Occipital lobe (tissue), 2 donors: ENCODE results near the gene CGB2. TPM values are rescaled to one million over a fixed set of nuclear protein-coding genes. Genes with fewer than 3 reads are reported as not detected.
A peak's percentile ranks its signal among the peaks of the same experiment; 100 is the strongest.
"Not testable (repeated sequence)": the region's sequence is repeated elsewhere in the genome, so short reads cannot be mapped to it uniquely, and the experiment has no call there.

Source experiments
- DNase-seq: peaks from one replicate; lab custom pipeline; 2025; lab: John Stamatoyannopoulos, UW
- total RNA-seq: library from RNA; depleted of rRNA; stranded (reverse); fragments of >200 nt; gene quantifications from one replicate; pipeline ENCODE4 v1.2.3, GENCODE V29; 2014

Gene CGB2
- not detected for total RNA-seq

GRCh38 chr19:49031642-49032301 lies at the start of gene CGB2:
CGB2 (plus strand) TSS chr19:49031890; CDS start chr19:49032096, 206 bp downstream.
- not testable (repeated sequence) for DNase-seq

GRCh38 chr19:48982280-48982679 lies 49.4 kb upstream of the CGB2 start:
- DNase-seq: no peak

GRCh38 chr19:48985711-48986110 lies 46.0 kb upstream of the CGB2 start:
- DNase-seq: no peak

DNA sequence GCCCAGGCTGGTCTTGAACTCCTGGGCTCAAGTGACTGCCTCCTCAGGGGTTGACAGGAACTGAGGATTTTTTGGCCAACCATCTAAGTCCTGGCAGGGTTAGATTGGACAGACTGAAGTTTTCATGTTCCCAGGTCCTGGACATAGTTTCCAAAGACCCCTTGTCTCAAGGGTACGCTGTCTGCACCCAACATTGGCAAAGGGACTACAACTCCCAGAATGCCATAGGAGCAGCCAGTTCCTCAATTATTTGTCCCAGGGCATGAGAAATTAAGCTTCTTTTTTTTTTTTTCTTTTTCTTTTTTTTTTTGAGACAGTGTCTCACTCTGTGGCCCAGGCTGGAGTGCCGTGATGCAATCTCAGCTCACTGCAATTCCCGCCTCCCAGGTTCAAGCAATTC lies 45.5 kb upstream of the CGB2 start:
- no peak for DNase-seq

DNA sequence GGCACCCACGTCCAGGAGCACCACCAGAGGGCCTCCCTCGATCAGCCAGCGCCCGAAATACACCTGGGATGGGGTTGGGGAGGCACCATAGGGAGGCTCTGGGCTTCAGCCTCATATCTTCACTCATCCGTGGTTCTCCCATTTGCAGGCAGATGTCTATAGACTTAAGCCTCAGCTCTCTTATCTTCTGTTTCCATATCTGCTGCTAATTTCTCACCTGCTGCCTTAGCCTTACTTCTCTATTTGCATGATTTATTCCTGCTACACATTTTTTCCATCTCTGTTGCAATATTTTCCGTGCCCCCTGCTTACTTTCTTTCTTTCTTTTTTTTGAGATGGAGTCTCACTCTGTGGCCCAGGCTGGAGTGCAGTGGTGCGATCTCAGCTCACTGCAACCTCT lies 44.4 kb upstream of the CGB2 start:
- DNase-seq: no peak

DNA sequence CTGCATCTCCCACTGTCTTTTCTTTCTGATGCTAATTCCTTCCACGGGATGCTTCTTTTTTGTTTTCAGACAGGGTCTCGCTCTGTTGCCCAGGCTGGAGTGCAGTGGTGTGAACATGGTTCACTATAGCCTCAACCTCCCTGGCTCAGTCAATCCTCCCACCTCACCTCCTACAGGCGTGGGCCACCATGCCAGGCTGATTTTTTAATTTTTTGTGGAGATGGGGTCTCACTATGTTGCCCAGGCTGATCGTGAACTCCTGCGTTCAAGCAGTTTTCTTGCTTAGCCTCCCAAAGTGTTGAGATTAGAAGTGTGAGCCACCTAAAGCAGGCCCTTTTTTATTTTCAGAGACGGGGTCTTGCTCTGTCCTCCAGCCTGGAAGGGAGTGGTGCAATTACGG lies 43.4 kb upstream of the CGB2 start:
- DNase-seq: no peak

GRCh38 chr19:48988860-48989259 lies 42.8 kb upstream of the CGB2 start:
- no peak for DNase-seq

DNA sequence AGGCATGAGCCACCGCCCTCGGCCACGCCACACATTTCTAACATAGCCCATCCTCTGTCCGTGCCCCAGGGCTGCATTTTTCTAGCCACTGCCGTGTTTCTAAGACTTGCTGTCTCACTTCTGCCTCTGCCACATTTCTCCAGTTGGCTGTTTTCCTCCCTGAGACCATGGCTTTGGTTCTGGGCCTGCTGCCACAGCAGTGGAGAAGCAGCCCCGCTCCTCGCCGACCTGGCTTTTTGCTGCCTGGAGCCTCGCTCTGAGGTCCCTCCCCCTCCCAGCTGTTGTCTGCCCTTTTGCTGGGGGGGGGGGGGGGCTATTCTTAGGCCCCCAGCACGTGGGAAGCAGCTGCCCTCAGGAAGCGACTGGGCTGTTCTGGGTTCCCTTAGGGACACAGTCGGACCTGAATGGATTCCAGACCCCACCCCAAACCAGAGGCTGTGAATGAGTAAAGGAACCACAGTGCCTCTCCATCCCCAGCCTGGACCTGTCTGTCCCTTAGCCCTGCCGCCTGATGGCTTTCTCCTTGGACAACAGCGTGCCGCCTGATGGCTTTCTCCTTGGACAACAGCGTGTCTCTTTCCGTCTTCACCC lies 41.9 kb upstream of the CGB2 start:
- DNase-seq: no peak

DNA sequence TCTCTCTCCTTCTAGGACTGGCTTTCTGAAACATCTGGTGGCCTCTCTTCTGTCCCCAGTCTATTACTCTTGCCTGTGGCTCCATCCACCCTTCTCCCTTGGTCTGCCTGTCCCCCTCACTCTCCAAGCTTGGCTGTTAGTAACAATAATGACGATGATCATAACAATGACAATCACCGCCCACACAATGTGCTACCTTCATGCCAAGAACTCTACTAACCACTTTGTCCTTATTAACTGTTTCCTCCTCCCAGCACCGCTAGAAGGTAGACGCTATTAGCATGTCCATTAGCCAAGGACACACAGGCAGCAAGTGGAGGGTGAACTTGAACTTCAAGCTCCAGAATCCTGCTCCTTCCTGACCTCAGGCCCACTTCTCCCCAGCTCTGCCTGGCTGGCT lies 41.3 kb upstream of the CGB2 start:
- no peak for DNase-seq

DNA sequence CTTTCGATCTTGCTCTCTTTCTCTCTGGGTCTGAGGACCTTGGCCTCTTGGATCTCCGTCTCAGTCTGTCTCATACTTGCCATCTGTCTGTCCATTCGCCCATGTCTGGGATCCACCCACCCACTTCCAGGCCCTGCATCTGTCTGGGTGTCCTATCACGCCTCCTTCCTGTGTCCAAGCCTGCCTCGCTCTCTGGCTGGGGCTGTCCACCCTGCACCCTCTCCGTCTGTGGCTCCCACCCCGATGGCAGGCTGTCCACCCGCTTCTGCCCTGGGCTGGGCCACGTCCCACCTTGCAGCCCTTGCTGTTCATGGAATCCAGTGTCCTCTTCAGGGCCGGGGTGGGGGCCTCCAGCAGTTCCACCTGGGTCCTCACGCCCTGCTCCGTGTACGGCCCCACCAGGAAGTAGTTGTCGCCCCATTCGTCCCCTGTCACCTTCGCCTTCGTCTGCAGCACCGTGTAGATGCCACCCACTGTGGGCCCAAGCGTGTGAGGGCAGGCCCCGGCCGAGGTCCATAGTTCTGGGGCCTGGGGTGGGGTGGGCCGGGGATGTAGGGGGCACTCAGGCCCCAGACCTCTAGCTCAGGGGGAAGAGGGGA lies 40.6 kb upstream of the CGB2 start:
- DNase-seq: no peak

GRCh38 chr19:48991873-48992580 lies 39.7 kb upstream of the CGB2 start:
- peak; percentile 12 for DNase-seq

DNA sequence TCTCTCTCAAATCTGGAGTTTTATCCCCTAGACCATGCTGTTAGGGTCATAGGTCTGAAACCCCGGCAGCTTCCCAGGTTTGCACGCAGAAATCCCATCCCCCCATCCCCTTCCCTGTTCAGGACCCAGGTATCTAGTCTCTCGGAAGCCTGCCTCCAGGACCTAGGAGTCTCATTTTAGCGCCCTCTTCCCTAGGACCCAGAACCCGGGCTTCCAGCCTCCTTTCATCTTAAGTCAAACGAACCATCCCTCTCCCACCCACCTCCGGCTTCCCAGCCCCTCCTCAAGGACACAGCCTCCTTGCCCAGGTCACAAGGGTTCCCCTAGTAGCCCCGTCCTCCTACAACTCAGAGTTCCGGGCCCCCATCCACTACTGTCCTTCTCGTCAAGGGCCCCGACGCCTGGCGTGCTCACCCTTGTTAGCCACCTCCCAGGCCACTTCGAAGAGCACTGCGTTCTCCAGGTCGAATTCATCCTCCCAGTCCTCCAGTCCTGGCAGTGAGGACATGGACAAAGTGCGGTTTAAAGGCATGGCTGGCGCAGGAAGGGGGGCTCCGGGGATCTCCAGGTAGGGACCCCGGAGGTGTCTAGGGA lies 39.0 kb upstream of the CGB2 start:
- no peak for DNase-seq

DNA sequence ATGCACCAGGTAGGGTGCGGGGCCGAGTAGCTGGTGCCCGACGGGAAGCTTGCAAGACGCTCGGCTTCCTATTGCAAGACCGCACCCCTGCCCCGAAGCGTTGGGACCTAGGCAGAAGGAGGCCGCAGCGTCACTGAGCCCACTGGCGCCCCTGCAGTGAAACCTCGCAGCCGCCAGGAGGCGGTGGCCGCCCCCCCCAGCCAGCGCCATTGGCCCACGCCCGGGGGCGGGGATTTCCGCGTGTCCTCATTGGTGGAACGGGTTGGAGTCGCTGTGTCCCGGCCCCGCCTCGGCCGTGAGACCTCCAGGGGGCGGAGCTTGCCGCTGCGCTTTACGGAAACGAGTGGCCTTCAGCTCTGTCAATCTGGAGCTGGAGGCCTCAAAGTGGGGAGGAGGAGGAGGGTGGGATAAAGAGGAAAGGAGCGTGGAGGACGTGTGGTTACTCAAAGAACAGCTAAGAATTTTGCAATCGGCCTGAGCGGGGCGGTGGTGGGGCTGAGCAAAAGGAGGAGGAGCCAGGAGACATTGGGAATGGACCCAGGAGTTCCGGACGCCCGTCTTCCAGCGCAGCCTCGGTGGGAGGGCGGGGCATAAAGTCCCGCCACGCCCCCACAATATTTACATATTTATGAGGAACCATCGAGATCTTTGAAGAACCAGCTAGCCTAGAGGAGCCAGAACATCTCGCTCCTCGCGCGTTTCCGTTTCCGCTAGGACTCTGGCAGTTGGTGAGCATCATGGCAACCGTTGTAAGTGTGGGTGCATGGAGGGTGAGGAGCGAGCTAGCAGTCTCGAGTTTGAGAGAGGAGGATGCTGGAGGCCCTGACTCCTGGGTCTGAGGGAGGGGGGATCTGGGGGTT lies 38.3 kb upstream of the CGB2 start, which contains the start of the genes GYS1 and RUVBL2:
GYS1 (minus strand) TSS at position 135 of the 860 bp plus-strand sequence. CDS start 197 bp downstream, outside the sequence.
RUVBL2 (plus strand) TSS at position 713 of the 860 bp plus-strand sequence; CDS start at position 738, 25 bp downstream.
- DNase-seq: peak; percentile 99

DNA sequence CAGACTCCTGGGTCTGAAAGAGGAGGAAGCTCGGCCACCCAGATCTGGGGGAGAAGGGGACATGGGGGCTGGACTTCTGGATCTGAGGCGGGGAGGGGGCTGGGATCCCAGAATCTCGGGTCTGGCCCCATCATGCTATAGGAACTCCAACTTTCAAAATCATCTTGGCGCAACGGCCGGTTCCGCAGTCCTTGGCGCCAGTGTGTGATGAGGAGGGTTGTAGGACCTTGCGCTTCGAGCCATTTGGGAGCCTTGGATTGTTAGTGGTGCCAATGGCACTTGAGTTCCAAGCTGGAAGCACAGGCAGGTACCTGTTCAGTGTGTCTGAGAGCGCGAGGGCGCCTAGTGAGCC lies 37.7 kb upstream of the CGB2 start:
- DNase-seq: no peak

GRCh38 chr19:48997972-48998371 lies 33.7 kb upstream of the CGB2 start:
- DNase-seq: no peak

GRCh38 chr19:48999481-49000325 lies 32.0 kb upstream of the CGB2 start:
- no peak for DNase-seq

GRCh38 chr19:49004133-49004532 lies 27.6 kb upstream of the CGB2 start:
- DNase-seq: no peak

- no peak for DNase-seq
Observed at GRCh38 chr19:49004964-49005614, 26.6 kb upstream of the CGB2 start.

DNA sequence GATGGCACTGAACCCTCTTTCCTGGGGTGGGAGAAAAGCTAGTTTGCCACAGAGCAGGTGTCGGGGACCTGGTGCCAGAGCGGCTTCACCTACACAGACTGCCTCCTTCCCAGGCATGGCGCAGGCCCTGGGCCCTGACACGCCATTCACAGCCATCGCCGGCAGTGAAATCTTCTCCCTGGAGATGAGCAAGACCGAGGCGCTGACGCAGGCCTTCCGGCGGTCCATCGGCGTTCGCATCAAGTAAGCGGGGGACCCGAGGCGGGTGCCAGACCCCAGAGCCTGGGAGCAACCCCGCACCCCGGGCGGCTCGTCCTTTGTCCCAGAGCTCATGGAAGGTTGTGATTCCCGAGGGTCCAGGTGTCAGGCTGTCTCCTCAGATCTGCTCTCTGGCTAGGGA lies 24.8 kb upstream of the CGB2 start:
- DNase-seq: no peak
